ENCODE data around the gene LRRC42. TPM values are rescaled to one million over a fixed set of nuclear protein-coding genes. Genes with fewer than 3 reads are reported as not detected.
"Not testable (repeated sequence)": the region's sequence is repeated elsewhere in the genome, so short reads cannot be mapped to it uniquely, and the experiment has no call there.

Gene LRRC42
- total RNA-seq, 2 experiments from 2014 or later = 26.9 to 28.4 TPM

DNA sequence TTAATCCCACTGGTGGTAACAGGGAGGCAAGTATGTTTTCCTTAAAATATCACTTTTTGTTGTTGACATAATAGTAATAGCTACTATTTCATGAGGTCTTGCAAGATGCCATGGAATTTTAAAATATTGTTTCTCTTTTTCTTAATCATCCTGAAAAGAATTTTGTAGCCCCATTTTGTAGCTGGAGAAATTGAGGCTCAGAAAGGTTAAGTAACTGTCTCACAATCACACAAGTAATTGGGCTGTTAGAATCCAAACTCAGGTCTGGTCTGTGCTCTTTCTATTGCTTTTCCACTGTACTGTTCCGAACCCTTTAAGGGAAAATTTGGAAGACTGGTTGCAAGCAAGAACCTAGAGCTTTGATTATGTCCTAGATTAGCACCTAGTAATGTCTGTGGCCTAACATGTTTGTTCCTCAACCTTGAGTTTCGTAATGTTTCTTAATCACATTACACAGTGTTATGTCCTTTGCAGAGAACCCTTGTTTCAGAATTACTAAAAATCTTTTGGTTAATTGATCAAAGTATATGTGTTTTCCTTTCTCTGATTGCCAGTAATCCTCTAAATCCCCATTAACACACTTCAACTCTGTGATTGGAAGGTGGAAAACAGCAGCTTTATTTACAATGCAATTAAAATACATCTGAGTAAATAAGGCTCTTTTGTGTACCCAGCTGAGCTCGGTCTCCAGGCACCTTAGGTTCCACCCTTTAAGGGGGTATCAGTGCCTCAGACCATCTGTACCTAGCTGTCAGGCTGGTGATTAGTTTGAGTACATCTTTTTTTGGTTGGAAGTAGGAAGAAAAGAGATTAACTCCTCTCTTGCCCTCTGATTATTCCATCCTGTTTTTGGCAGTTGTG, 10.4 kb downstream of the LRRC42 start:
- DNase-seq = no peak
- H3K9me3 Mint-ChIP-seq = no peaks in the 10 kb centered on the region
- no peaks in the 10 kb centered on the region for H3K27me3 Mint-ChIP-seq
- peaks cover 8% of the 10 kb centered on the region for H3K4me1 Mint-ChIP-seq (ENCODE audit: low read depth)
- ChIA-PET CTCF (interaction anchor here (1.2 to 2.0 kb wide), 5 partner anchors 8 to 96 kb away, joined by 3 to 20 read pairs (median 4); no protein-coding TSS in a partner anchor), POLR2A (no interaction called here)
- intact Hi-C loops (cut with micrococcal nuclease) = no loop called here
- no peak overlapping the region for H3K27ac Mint-ChIP-seq
- no peak overlapping the region for H3K4me3 Mint-ChIP-seq
- H3K36me3 Mint-ChIP-seq = peaks cover 22% of the 10 kb centered on the region

- H3K27me3 Mint-ChIP-seq = no peaks in the 10 kb centered on the region
- DNase-seq = no peak
- intact Hi-C loops (cut with micrococcal nuclease) = no loop called here
- H3K4me3 Mint-ChIP-seq = no peak overlapping the region
- POLR2A ChIA-PET = no interaction called here
- no peaks in the 10 kb centered on the region for H3K9me3 Mint-ChIP-seq
- CTCF ChIA-PET = interaction anchor here (1.3 to 5.3 kb wide), 6 partner anchors 8 to 98 kb away, joined by 4 to 211 read pairs (median 27); no protein-coding TSS in a partner anchor
- H3K4me1 Mint-ChIP-seq (ENCODE audit: low read depth) = peaks cover 8% of the 10 kb centered on the region
- H3K36me3 Mint-ChIP-seq = peaks cover 27% of the 10 kb centered on the region
- peak overlapping the region; percentile 23 for H3K27ac Mint-ChIP-seq
These were observed 11.2 kb downstream of the LRRC42 start for GRCh38 chr1:53957194-53957818.

GRCh38 chr1:53959664-53960250, 13.6 kb downstream of the LRRC42 start:
- Mint-ChIP-seq H3K27ac (no peak overlapping the region), H3K9me3 (no peaks in the 10 kb centered on the region), H3K27me3 (no peaks in the 10 kb centered on the region), H3K36me3 (peaks cover 22% of the 10 kb centered on the region), H3K4me3 (no peak overlapping the region), H3K4me1 (ENCODE audit: low read depth) (peaks cover 8% of the 10 kb centered on the region)
- ChIA-PET POLR2A (interaction anchor here (2.0 kb wide), 1 partner anchor 98 kb away, joined by 6 read pairs; no protein-coding TSS in a partner anchor), CTCF (interaction anchor here (0.6 to 5.3 kb wide), 42 partner anchors 11 to 1290 kb away, joined by 3 to 211 read pairs (median 4); partner anchors contain the start of genes IFT25, LRRC42, NDC1 and TMEM59)
- intact Hi-C loops (cut with micrococcal nuclease) = loop anchor here (1.0 kb wide), 2 partner anchors 81 to 98 kb away; no protein-coding TSS in a partner anchor
- DNase-seq = no peak

DNA sequence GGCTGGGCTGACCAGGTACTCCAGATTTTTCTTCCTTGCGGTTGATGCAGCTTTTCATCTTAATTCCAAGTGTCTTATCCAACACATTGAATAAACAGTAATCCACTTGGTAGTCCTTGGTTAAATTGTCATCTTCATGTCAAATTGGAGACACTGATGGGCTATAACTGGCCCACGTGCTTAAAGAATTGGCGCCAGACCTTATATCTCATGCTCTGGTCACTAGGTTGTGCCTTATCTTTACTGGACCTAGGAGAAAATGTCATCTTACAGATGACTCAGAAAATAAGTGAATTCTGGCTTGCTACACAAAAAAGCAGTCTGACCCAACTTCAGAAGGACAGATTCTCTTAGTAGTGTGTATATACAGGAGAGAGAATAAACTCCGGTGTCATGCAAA, 16.2 kb downstream of the LRRC42 start:
- ChIA-PET CTCF (interaction anchor here (1.1 to 5.3 kb wide), 3 partner anchors 13 to 103 kb away, joined by 4 to 211 read pairs (median 4); no protein-coding TSS in a partner anchor), POLR2A (no interaction called here)
- intact Hi-C loops (cut with micrococcal nuclease) = no loop called here
- H3K27ac Mint-ChIP-seq = no peak overlapping the region
- H3K27me3 Mint-ChIP-seq = no peaks in the 10 kb centered on the region
- H3K36me3 Mint-ChIP-seq = peaks cover 32% of the 10 kb centered on the region
- H3K9me3 Mint-ChIP-seq = no peaks in the 10 kb centered on the region
- DNase-seq = no peak
- no peak overlapping the region for H3K4me3 Mint-ChIP-seq
- H3K4me1 Mint-ChIP-seq (ENCODE audit: low read depth) = no peaks in the 10 kb centered on the region

DNA sequence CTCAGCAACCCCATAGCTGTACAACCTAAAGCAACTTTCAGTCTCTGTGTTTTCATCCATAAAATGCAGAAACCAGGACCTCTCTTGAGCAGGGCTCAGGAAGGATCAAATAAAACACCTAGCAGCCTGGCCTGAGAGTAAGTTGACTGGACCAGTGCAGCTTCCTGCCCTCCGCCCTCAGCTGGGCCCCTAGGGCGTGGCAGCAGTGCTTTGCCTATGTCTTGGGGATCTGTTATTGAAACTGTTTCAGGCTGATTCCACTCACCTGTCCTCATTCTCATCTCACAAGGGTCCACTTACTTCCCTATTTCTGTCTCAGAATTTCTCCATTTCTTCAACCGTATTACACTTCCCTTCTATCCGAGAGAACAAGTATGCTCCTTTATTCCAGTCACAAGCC, 17.3 kb downstream of the LRRC42 start:
- no peaks in the 10 kb centered on the region for H3K9me3 Mint-ChIP-seq
- H3K27ac Mint-ChIP-seq = no peak overlapping the region
- DNase-seq = no peak
- no peaks in the 10 kb centered on the region for H3K4me1 Mint-ChIP-seq (ENCODE audit: low read depth)
- H3K36me3 Mint-ChIP-seq = peaks cover 38% of the 10 kb centered on the region
- H3K27me3 Mint-ChIP-seq = no peaks in the 10 kb centered on the region
- intact Hi-C loops (cut with micrococcal nuclease) = no loop called here
- no peak overlapping the region for H3K4me3 Mint-ChIP-seq
- ChIA-PET POLR2A (no interaction called here), CTCF (interaction anchor here (1.1 to 1.8 kb wide), 2 partner anchors 14 to 103 kb away, joined by 4 read pairs; no protein-coding TSS in a partner anchor)

DNA sequence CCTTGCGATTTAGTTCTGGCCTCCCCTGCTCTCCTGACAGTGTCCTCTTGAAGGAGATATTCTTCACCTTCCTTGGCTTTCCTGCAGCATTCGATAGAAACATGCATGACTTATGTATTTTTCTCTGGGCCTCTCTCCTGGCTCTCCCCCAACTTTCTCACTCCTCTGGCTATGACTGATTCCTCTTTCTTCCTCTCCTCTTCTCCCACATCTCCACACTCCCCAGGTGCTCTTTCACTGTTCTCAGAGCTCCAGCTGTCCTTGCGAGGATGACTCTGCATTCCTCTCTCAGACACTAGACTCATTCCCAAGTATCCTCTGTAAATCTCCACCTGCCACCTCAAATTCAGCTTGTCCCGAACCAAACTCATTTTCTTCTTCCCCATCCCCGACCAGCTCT, 18.0 kb downstream of the LRRC42 start:
- Mint-ChIP-seq H3K36me3 (peaks cover 41% of the 10 kb centered on the region), H3K4me1 (ENCODE audit: low read depth) (no peaks in the 10 kb centered on the region)

DNA sequence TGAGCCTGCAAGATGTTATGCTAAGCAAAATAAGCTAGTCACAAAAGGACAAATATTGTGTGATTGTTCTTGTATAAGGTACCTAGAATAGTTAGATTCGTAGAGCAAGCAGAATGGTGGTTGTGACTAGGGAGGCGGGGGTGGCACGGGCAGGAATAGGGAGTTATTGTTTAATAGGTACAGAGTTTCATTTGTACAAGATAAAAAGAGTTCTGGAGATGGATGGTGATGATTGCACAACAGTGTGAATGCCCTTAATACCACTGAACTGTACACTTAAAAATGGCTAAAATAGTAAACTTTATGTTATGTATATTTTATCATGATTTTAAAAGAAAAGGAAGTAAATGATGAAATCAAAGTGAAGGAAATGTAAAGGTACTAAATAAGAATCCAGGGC, 20.6 kb downstream of the LRRC42 start:
- ChIA-PET CTCF (interaction anchor here (0.9 to 1.5 kb wide), 2 partner anchors 88 to 106 kb away, joined by 3 to 4 read pairs; no protein-coding TSS in a partner anchor), POLR2A (no interaction called here)
- Mint-ChIP-seq H3K4me1 (ENCODE audit: low read depth) (no peaks in the 10 kb centered on the region), H3K27ac (no peak overlapping the region), H3K9me3 (no peaks in the 10 kb centered on the region), H3K27me3 (no peaks in the 10 kb centered on the region), H3K4me3 (no peak overlapping the region), H3K36me3 (peaks cover 44% of the 10 kb centered on the region)
- intact Hi-C loops (cut with micrococcal nuclease) = no loop called here
- DNase-seq = no peak

More for the DNA sequence above, 18.0 kb downstream of the LRRC42 start:
- DNase-seq = no peak
- H3K4me3 Mint-ChIP-seq = no peak overlapping the region
- H3K27me3 Mint-ChIP-seq = no peaks in the 10 kb centered on the region
- ChIA-PET POLR2A (no interaction called here), CTCF (interaction anchor here (1.1 kb wide), 1 partner anchor 103 kb away, joined by 4 read pairs; no protein-coding TSS in a partner anchor)
- no peak overlapping the region for H3K27ac Mint-ChIP-seq
- intact Hi-C loops (cut with micrococcal nuclease) = no loop called here
- no peaks in the 10 kb centered on the region for H3K9me3 Mint-ChIP-seq

- no peaks in the 10 kb centered on the region for H3K27me3 Mint-ChIP-seq
- intact Hi-C loops (cut with micrococcal nuclease) = no loop called here
- CTCF ChIA-PET = no interaction called here
These were observed 21.4 kb downstream of the LRRC42 start for GRCh38 chr1:53967409-53968124.

GRCh38 chr1:53968125-53968513, 22.0 kb downstream of the LRRC42 start:
- H3K4me3 Mint-ChIP-seq = no peak overlapping the region
- ChIA-PET CTCF (no interaction called here), POLR2A (no interaction called here)
- H3K27ac Mint-ChIP-seq = no peak overlapping the region
- no peak for DNase-seq
- peaks cover 37% of the 10 kb centered on the region for H3K36me3 Mint-ChIP-seq
- no peaks in the 10 kb centered on the region for H3K9me3 Mint-ChIP-seq
- intact Hi-C loops (cut with micrococcal nuclease) = no loop called here
- H3K27me3 Mint-ChIP-seq = no peaks in the 10 kb centered on the region
- no peaks in the 10 kb centered on the region for H3K4me1 Mint-ChIP-seq (ENCODE audit: low read depth)

More at GRCh38 chr1:53967409-53968124, 21.4 kb downstream of the LRRC42 start:
- peaks cover 37% of the 10 kb centered on the region for H3K36me3 Mint-ChIP-seq
- no peak overlapping the region for H3K4me3 Mint-ChIP-seq
- DNase-seq = no peak
- H3K27ac Mint-ChIP-seq = no peak overlapping the region
- H3K9me3 Mint-ChIP-seq = no peaks in the 10 kb centered on the region
- H3K4me1 Mint-ChIP-seq (ENCODE audit: low read depth) = no peaks in the 10 kb centered on the region
- POLR2A ChIA-PET = no interaction called here

GRCh38 chr1:53969323-53969722, 23.2 kb downstream of the LRRC42 start:
- H3K27ac Mint-ChIP-seq; POLR2A ChIA-PET; intact Hi-C loops (cut with micrococcal nuclease); H3K27me3 Mint-ChIP-seq; DNase-seq; H3K4me1 Mint-ChIP-seq (ENCODE audit: low read depth); H3K4me3 Mint-ChIP-seq; H3K9me3 Mint-ChIP-seq: not testable (repeated sequence)
- CTCF ChIA-PET = interaction anchor here (0.9 kb wide), 1 partner anchor 91 kb away, joined by 3 read pairs; no protein-coding TSS in a partner anchor
- peaks cover 34% of the 10 kb centered on the region for H3K36me3 Mint-ChIP-seq

- POLR2A ChIA-PET = no interaction called here
- Mint-ChIP-seq H3K4me1 (ENCODE audit: low read depth) (no peaks in the 10 kb centered on the region), H3K36me3 (peaks cover 26% of the 10 kb centered on the region), H3K4me3 (no peak overlapping the region), H3K27ac (no peak overlapping the region), H3K27me3 (no peaks in the 10 kb centered on the region), H3K9me3 (no peaks in the 10 kb centered on the region)
- DNase-seq = no peak
- intact Hi-C loops (cut with micrococcal nuclease) = no loop called here
- CTCF ChIA-PET = interaction anchor here (0.7 to 2.3 kb wide), 2 partner anchors 12 to 111 kb away, joined by 4 to 11 read pairs; no protein-coding TSS in a partner anchor
These were observed 25.6 kb downstream of the LRRC42 start for GRCh38 chr1:53971718-53972117.

Data from activated CD4-positive, alpha-beta memory T cell treated with anti-CD3 and anti-CD28 coated beads for 36 hours (primary cell).